AML-193 (cell line): ENCODE data around the gene WWOX.
"Not testable (repeated sequence)": the region's sequence is repeated elsewhere in the genome, so short reads cannot be mapped to it uniquely, and the experiment has no call there.

Experiments
- DNase-seq, 2 experiments: peaks; one replicate each; lab custom pipeline; 2025; lab: John Stamatoyannopoulos, UW

WWOX gene

DNA sequence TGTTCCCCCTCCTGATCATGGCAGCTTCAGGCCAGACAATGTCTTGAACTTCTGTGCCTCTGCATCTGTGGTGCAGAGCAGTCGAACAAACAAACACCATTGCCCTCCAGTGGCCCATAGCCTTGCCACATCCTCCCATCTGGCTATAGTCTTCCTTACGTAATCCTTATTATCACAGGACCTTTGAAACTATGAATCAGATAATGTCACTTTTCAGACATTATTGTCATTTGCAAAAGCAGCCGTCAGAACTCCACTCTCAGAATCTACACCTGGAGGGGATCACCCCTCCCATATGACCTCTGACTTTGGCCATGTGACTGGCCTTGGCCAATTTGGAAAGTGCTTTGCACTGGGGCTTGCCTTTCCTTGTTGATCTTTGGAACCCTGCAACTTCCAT, 1113.8 kb downstream of the WWOX start:
- peak in 1 of 2 experiments; percentile 3 for DNase-seq

GRCh38 chr16:79215289-79215688, 1115.8 kb downstream of the WWOX start:
- DNase-seq: no peak

GRCh38 chr16:79217375-79218011, 1118.0 kb downstream of the WWOX start:
- DNase-seq: no peak

GRCh38 chr16:79218351-79218750, 1118.9 kb downstream of the WWOX start:
- DNase-seq: no peak

DNA sequence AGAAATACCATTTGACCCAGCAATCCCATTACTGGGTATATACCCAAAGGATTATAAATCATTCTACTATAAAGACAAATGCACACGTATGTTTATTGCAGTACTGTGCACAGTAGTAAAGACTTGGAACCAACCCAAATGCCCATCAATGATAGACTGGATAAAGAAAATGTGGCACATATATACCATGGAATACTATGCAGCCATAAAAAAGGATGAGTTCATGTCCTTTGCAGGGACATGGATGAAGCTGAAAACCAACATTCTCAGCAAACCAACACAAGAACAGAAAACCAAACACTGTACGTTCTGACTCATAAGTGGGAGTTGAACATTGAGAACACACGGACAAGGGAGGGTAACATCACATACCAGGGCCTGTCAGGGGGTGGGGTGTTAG, 1126.5 kb downstream of the WWOX start:
- DNase-seq: not testable (repeated sequence)

DNA sequence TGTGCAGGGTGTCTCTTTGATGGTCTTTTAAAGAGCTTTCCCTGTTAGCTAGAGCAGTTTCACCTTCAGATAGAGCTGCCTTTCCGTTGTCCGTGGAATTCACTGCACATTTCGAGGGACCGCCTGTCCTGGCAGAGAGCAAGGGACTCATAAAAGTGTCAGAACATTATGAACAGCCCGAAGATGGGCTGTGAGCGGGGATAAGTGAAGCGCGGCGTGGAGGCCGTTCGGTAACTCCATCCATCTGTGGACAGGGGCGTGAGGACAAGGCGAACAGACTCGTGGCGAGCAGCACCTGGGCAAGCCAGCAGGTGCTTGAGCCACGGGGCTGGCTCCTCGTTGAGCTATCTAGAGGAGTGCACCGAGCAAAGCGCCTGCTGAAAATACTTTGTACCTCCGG, 1129.9 kb downstream of the WWOX start:
- no peak for DNase-seq

DNA sequence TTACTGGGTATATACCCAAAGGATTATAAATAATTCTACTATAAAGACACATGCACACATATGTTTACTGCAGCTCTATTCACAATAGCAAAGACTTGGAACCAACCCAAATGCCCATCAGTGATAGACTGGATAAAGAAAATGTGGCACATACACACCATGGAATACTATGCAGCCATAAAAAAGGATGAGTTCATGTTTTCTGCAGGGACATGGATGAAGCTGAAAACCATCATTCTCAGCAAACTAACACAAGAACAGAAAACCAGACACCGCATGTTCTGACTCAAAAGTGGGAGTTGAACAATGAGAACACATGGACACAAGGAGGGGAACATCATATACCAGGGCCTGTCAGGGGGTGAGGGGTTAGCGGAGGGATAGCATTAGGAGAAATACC, 1146.2 kb downstream of the WWOX start:
- DNase-seq: not testable (repeated sequence)

- no peak for DNase-seq
These were observed 1147.9 kb downstream of the WWOX start for GRCh38 chr16:79247386-79247785.

DNA sequence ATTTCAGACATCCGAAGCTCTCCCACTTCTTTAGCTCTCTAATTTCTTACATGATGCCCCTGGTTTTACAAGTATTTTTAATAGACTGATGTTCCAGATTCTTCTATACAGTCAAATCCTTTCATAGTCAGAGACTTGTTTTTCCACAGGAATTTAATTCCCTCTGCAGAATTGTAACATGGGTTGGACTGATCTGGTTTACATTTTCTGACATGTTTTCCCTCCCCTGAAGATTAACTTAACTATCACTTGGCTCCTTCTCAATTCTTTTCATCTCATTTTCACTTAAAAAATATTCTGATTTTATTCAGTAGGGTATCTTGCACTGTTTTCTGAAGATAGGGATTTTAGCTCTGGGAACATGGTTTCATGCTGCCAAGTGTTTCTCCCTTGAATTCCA, 1148.9 kb downstream of the WWOX start:
- no peak for DNase-seq

- no peak for DNase-seq
These were observed 1151.1 kb downstream of the WWOX start for GRCh38 chr16:79250502-79251098.

DNA sequence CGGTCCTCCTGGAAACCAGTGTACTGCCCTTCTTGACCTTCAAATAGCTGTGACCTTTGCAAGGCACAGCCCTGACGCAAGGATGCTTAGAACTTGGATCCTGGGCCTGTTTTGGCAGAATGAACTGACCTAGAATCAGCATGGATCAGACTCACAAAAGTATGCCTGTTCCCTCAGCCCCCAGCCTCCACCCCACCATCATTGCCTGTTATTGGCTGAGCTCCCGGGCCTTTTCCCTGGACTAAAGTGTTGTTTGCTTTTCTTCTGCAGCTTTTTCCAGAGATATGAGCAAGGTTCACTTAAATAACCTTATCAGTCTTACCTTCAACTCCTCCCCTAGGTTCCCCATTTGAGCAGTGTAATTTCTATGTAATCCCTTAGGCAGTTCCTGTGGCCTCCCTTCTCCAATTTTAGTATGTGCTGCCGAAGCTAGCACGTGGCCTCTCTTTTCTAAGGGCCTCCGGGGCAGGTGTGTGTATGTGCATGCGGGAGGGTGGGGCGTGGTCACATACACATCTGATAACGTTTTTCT, 1153.7 kb downstream of the WWOX start:
- no peak for DNase-seq

- no peak for DNase-seq
These were observed 1158.6 kb downstream of the WWOX start for GRCh38 chr16:79257953-79258490.

DNA sequence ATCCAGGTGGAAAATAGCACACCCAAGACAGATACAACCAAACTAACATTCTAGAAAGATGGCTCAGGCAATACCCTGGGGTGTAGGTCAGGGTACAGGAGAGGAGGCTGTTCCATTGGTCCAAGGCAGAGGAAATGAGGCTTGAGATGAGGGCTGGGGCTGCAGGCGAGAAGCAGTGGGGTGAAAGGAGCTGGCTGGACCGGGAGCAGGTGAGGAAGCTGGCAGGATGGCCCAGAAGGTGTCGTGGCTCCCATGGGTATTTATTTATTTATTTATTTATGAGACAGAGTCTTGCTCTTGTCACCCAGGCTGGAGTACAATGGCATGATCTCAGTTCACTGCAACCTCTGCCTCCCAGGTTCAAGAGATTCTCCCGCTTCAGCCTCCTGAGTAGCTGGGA, 1161.4 kb downstream of the WWOX start:
- not testable (repeated sequence) for DNase-seq

DNA sequence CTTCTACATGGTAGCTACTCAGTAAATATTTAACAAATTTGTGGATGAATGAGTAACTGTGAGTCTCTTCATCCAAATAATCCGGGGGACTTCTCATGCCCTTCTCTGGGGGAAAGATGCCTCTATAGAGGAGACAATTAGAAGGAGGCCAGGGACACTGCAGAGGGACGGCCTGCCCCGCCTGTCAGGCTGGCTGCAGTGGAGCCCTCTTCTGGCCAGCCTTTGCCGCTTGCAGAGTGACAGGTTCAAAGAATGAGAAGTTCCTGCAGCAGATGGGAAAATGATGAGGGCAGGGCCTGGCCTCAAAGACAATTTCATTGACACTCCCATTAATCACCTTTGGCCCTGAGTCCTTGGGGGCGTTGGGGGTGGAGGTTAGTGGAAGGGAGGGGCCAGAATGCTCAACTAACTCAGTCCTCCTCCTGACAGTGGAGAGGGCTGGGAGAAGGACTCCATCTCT, 1162.1 kb downstream of the WWOX start:
- DNase-seq: peak; percentile 7 to 9

- no peak for DNase-seq
These were observed 1162.6 kb downstream of the WWOX start for GRCh38 chr16:79261944-79262552.
